Activated CD4-positive, alpha-beta T cell treated with anti-CD3 and anti-CD28 coated beads, Interleukin-2, amount 50 U/mL, for 24 hours (primary cell): ENCODE measurements around the gene WSCD2.

Experiments used
- DNase-seq, 2 donors: peaks; one replicate each; pipeline ENCODE4 v3.0.0-alpha.2; 2020; ENCODE audit warnings: low read depth in 1 of 2, low spot score in 1 of 2

WSCD2 gene

DNA sequence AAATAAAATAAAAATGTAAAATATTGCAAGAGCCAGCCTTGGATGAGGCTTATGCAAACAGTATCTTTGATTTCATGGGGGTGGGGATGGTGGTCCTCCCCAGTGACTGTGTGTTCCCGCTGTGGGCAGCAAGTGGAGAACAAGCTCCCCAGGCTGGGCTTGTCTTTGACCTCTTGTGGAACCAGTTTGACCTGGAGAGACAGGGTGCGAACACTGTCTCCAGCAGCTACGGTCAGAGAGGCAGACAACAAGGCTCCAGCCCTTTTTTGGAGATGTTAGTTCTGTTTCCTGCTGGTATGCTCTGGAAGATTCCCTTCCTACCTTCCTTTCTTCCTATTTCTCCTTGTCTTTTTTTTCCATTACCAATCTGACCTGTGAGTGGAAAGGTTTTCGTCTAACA lies 21.8 kb upstream of the WSCD2 start:
- DNase-seq, result no peak

- no peak for DNase-seq
Observed at GRCh38 chr12:108109504-108109903, 19.6 kb upstream of the WSCD2 start.

DNA sequence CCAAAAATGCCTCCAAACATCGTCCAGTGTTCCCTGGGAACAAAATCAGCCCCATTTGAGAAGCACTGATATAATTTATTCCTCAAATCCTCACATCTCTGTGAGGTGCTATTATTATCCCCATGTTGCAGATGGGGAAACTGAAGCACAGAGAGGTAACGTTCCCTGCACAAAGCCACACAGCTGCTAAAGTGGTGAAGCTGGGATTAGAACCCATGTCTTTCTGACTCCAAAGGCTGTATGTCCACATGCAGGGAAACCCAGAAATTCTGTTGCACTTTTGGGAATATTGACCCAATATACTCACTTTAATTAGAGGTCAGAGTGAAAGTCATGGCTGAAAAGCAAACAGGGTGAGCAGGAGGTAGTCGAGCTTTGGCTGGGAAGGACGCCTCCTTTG lies 19.1 kb upstream of the WSCD2 start:
- DNase-seq, result no peak

- no peak for DNase-seq
Observed at GRCh38 chr12:108110844-108111243, 18.2 kb upstream of the WSCD2 start.

- no peak for DNase-seq
Observed at GRCh38 chr12:108112832-108113556, 16.1 kb upstream of the WSCD2 start.

GRCh38 chr12:108115123-108116121 lies 13.7 kb upstream of the WSCD2 start:
- DNase-seq, result no peak

DNA sequence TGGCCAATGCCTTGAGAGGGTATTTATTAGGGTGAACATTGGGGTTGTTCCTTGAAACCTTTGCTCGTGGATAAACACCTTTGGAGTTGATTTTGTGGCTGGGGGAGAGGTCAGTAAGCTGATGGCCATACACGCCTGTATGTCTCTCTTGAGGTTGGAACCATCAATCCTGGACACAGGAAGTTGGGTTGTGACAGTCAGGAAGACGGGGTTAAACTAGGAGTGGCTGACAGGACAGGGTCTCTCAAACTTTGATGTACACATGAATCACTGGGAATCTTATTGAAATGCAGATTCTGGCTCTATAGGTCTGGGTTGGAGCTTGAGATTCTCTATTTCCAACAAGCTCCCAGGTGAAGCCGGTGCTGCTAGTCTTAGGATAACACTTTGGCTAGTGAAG lies 12.8 kb upstream of the WSCD2 start:
- no peak for DNase-seq

DNA sequence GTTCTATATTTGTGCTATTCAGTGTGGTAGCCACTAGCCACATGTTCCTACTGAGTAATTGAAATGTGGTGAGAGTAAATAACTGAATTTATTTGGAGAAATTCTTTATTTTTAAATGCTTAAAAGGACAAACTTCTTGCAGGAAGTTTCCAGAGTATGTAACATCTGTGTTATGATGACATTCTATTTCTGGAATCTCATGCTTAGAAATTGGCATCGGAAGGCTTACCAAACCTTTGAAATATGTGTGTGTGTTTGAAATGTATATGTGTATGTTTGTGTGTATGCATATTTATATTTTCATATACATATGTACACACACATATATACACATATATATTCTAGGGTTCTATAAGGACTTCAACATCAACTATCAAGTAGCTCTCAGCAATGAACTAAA lies 12.4 kb upstream of the WSCD2 start:
- DNase-seq, result no peak

DNA sequence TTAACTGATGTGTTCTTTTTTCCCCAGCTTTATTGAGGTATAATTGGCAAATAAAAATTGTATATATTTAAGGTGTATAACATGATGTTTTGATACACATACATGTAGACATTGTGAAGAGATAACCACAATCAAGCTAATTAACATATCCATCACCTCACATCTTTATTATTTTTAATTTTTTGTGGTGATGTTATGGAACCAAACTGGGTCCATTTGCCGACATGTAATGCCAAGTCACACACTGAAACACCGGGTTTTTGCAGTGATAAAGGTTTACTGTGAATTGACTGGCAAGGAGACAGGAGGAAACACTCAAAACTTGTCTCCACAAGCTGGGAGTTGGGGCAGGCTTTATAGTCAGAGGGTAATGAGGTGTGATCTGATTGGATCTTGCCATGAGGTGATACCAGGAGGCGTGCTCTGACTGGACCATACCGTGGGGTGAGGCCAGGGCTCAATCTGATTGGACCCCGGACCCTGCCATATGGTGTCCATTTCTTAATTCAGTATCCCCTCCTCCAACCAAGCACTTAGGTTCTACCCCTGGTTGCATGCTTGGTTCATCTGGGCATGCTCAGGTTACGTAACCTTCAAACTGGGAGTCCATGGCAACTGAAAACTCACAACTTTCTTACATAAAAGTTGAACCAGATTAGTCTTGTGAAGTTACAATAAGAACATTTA lies 11.8 kb upstream of the WSCD2 start:
- no peak for DNase-seq

DNA sequence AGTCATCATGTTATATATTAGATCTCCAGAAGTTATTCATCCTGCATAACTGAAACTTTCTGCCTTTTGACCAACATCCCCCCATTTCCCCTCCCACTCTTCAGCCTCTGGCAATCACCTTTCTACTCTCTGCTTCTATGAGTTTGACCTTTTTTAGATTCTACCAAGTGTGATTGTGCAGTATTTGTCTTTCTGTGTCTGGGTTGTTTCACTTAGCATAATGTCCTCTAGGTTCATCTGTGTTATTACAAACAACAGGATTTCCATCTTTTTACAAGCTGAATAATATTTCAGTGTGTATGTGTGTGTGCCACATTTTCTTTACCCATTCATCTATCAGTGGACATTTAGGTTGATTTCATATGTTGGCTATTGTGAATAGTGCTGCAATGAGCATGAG lies 11.2 kb upstream of the WSCD2 start:
- no peak for DNase-seq

DNA sequence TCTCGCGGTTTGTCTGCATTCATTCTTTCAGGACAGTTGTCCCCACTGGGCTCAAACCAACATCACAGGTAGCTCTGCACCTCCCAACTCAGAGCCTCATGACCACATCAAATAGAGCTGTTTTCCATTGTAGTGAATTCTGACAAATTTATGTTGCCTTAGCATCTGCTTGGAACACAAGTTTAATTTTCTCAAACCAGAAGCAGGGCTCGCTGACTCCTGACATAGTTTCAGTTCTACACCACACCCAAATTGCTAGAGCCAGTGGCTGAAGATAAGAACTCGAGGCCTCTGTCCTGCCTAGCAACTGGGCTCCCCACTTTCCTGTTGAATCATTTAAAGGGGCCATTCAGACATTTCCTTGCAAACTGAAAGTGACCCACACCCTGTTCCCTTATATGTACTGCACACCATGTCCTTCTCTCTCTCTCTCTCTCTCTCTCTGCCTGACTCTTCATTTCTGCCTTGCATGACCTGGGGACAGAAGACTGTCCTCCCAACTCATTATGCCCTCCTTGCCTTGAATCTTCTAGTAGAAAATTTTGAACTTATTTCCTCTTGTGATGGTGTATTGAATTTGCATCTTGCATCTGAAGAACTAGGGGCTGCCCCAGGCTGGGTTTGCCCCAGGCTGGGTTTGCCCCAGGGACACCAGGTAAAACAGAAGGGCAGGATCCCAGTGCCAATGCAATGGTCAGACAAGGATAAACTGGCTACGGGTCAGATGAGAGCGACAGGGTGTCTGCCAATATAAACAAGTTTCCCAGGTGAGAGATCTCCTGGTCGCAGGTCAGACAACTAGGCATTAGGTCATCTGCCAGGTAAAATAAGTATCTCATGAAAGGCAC lies 9.7 kb upstream of the WSCD2 start:
- no peak for DNase-seq

GRCh38 chr12:108119974-108120862 lies 8.9 kb upstream of the WSCD2 start:
- no peak for DNase-seq

DNA sequence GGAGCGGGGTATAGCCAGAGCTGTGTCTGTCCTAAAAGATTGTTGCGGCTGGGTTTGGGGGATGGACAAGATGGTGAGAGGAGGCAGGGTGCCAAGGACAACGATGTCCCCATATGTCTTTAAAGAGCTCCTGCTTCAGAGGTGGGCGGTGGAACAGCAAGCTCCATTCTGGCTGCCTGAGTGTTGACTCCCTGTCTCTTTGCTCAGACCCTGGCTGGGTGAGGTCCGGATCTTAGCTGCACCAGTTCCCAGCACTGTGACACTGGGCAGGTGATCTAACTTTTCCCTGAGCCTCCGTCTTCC lies 8.3 kb upstream of the WSCD2 start:
- DNase-seq, result no peak

- DNase-seq, result no peak
Observed at GRCh38 chr12:108121320-108121719, 7.8 kb upstream of the WSCD2 start.

DNA sequence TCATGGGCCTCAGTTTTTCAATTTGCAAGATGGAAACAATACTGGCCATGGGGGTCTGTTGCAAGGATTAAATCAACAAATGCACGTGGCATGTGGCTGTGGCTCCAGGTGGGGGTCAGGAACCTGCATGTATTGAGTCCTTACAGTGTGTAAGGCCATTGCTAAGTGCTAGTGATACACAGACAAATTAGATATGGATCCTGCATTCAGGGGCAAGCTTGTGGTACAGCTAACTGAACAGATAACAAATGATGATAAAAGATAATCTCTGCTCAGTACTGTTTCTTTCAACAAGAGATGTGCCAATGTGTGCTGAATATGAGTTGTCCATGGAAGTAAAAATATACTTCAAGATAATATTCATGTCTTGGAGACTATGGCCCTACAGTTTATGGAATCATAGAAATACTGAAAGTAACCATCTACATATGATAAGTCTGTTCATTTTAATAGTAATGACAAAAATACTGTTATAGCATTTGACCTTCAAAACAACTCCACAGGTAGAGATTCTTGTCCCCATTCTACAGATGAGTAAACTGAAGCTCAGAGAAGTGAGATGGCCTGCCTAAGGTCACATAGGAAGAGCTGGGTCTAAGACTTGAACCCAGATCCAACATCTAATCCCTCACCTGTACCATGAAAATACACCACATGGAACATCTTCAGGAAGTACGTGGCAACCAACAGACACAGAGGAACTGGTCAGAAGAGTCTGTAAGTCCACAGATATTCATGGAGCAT lies 7.2 kb upstream of the WSCD2 start:
- DNase-seq, result no peak

DNA sequence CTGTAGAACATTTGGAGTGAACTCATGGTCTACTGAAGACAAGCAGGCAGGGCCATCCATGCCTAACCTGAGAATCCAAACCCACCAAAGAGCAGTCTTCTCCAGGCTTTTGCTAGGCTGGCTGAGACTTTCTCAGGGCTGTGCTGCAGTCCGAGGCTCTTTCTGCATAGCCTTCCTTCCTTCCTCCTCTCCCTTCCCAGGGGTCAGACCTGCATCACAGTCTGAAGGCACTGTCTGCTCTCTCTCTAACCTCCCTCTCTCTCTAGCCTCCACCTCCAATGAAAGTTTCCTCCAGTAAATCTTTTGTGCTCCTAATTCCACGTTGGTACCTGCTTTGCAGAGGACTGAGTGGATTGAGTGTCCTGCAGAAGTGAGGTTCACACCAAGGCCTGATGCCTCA lies 6.4 kb upstream of the WSCD2 start:
- DNase-seq, result no peak

DNA sequence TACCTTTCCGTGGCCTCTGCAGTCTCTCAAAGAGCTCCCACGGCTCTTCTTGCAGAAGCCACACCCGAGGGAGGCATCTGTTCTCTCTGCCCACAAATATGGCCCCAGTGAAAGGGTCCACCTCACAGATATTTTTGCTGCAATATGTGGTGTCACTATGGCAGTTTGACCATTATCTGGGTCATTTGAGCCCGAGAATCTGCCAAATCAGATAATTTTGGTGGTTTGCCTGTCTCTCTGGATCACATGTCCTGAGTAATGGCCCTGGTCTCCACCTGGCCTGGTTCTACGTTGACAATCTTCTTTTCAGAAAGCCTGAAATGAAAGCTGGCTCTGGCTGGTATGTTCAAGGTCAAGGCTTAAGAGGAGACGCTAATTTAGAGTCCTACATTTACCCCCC lies 5.7 kb upstream of the WSCD2 start:
- DNase-seq, result no peak

- DNase-seq, result no peak
Observed at GRCh38 chr12:108125073-108125472, 4.0 kb upstream of the WSCD2 start.

- DNase-seq, result no peak
Observed at GRCh38 chr12:108126212-108126611, 2.9 kb upstream of the WSCD2 start.
